Measurements from ENCODE around the gene JAG1. TPM values are rescaled to one million over a fixed set of nuclear protein-coding genes. Genes with fewer than 3 reads are reported as not detected.

JAG1 gene
- total and polyA plus RNA-seq, 2 of the 4 experiments (the other 2 are of a cell fraction), result 10.2 to 22.6 TPM

DNA sequence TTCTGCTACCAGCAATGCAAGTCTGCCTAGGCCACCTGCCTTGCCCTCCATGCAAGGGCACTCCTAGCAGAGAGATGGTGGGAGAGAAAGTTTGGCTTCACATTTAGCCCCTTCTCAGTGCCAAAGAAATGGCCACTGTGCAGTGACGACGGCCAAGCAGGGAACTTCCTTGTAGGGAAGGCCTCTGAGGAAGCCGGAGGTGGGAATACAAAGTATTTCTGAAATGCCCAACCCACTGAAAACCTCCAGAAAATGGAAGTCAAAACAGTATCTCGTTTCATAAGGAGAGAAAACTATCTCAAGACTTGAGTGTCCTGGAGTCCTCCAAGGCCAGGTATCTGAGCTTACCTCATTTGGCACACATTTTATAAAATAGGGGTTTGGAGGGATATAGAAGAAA, 42.7 kb downstream of the JAG1 start:
- no peak for TF ChIP-seq MXI1 (IDR thresholded peaks at IDR 0.05; ENCODE audit: borderline replicate concordance, low read depth, low read length)
- no peak for TF ChIP-seq MAFK (IDR thresholded peaks at IDR 0.05; ENCODE audit: low read depth, low read length)
- TF ChIP-seq, protein P1, sequence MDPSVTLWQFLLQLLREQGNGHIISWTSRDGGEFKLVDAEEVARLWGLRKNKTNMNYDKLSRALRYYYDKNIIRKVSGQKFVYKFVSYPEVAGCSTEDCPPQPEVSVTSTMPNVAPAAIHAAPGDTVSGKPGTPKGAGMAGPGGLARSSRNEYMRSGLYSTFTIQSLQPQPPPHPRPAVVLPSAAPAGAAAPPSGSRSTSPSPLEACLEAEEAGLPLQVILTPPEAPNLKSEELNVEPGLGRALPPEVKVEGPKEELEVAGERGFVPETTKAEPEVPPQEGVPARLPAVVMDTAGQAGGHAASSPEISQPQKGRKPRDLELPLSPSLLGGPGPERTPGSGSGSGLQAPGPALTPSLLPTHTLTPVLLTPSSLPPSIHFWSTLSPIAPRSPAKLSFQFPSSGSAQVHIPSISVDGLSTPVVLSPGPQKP (IDR thresholded peaks at IDR 0.05; ENCODE audit: borderline replicate concordance, low read depth, low read length), result no peak
- TF ChIP-seq POLR2A (IDR thresholded peaks at IDR 0.05; ENCODE audit: low read depth, low read length), result no peak
- TF ChIP-seq, protein P2, sequence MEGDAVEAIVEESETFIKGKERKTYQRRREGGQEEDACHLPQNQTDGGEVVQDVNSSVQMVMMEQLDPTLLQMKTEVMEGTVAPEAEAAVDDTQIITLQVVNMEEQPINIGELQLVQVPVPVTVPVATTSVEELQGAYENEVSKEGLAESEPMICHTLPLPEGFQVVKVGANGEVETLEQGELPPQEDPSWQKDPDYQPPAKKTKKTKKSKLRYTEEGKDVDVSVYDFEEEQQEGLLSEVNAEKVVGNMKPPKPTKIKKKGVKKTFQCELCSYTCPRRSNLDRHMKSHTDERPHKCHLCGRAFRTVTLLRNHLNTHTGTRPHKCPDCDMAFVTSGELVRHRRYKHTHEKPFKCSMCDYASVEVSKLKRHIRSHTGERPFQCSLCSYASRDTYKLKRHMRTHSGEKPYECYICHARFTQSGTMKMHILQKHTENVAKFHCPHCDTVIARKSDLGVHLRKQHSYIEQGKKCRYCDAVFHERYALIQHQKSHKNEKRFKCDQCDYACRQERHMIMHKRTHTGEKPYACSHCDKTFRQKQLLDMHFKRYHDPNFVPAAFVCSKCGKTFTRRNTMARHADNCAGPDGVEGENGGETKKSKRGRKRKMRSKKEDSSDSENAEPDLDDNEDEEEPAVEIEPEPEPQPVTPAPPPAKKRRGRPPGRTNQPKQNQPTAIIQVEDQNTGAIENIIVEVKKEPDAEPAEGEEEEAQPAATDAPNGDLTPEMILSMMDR (conservative IDR thresholded peaks at IDR 0.05; ENCODE audit: low read depth, low read length), result no peak
- TF ChIP-seq RAD21 (IDR thresholded peaks at IDR 0.05; ENCODE audit: low read length), result no peak
- TF ChIP-seq RCOR1 (IDR thresholded peaks at IDR 0.05; ENCODE audit: insufficient replicate concordance, low read length), result no peak
- TF ChIP-seq FOS (IDR thresholded peaks at IDR 0.05; ENCODE audit: low read depth, low read length), result no peak
- TF ChIP-seq BHLHE40 (IDR thresholded peaks at IDR 0.05; ENCODE audit: low read depth, low read length), result no peak
- TF ChIP-seq CHD1 (IDR thresholded peaks at IDR 0.05; ENCODE audit: low read depth, low read length), result no peak
- no peak for TF ChIP-seq NFE2L2 (IDR thresholded peaks at IDR 0.05; ENCODE audit: low read depth, low read length)
- no peak for TF ChIP-seq RFX5 (IDR thresholded peaks at IDR 0.05; ENCODE audit: low read depth, low read length)
- TF ChIP-seq, protein P3, sequence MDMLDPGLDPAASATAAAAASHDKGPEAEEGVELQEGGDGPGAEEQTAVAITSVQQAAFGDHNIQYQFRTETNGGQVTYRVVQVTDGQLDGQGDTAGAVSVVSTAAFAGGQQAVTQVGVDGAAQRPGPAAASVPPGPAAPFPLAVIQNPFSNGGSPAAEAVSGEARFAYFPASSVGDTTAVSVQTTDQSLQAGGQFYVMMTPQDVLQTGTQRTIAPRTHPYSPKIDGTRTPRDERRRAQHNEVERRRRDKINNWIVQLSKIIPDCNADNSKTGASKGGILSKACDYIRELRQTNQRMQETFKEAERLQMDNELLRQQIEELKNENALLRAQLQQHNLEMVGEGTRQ (IDR thresholded peaks at IDR 0.05; ENCODE audit: low read depth, low read length), result no peak
- TF ChIP-seq CEBPB (IDR thresholded peaks at IDR 0.05; ENCODE audit: low read depth, low read length), result no peak
- TF ChIP-seq MAZ (IDR thresholded peaks at IDR 0.05; ENCODE audit: borderline replicate concordance, low read depth, low read length), result no peak
- no peak for TF ChIP-seq SMC3 (IDR thresholded peaks at IDR 0.05; ENCODE audit: low read depth, low read length)
- WGBS, 2 experiments (ENCODE audit: extremely low coverage in 2 of 2, insufficient read length in 1 of 2), result no CpG with 5 or more reads among the region's 4 CpGs
- Histone ChIP-seq H2AK9ac (replicated peaks; ENCODE audit: low read depth, low read length, poor library complexity) (no peak overlapping the region), H4K20me1 (ENCODE audit: insufficient read depth, low read length) (no peaks in the 10 kb centered on the region), H3K14ac (replicated peaks; ENCODE audit: low read depth, low read length) (no peak overlapping the region), H4K91ac (ENCODE audit: insufficient read depth, low read depth, low read length) (no peak overlapping the region), H3K9me1 (ENCODE audit: insufficient read depth, low read length) (peaks cover 5% of the 10 kb centered on the region; the same call in 1 of the 2 replicates), H2BK5ac (ENCODE audit: low read depth, low read length, poor library complexity, severe bottlenecking) (no peak overlapping the region), H2AFZ (replicated peaks; ENCODE audit: low read length, poor library complexity) (no peak overlapping the region), H3K9me3 (ENCODE audit: control insufficient read depth, insufficient read depth, low read length) (no peaks in the 10 kb centered on the region), H3K56ac (ENCODE audit: extremely low read depth, insufficient read depth, low read length) (no peak overlapping the region), H2BK120ac (ENCODE audit: low read depth, low read length) (no peak overlapping the region), H2BK15ac (ENCODE audit: low read depth, low read length) (no peak overlapping the region), H3K27ac (ENCODE audit: insufficient read depth, low read length) (no peak overlapping the region), H3K79me1 (ENCODE audit: low read depth in 1 of 2, low read length in 2 of 2) (peaks cover 0 to 1% of the 10 kb centered on the region in 2 experiments; a peak in 1 of 4 replicates), H4K8ac (ENCODE audit: low read depth in 2 of 2, low read length in 2 of 2) (no peak overlapping the region), H3K9ac (ENCODE audit: low read depth, low read length) (no peak overlapping the region), H3K4me1 (ENCODE audit: control insufficient read depth, insufficient read depth, low read length) (peaks cover 16% of the 10 kb centered on the region), H3K18ac (ENCODE audit: low read depth, low read length) (no peak overlapping the region), H2AK5ac (ENCODE audit: low read depth, low read length) (no peak overlapping the region), H3K4ac (ENCODE audit: low read depth, low read length) (no peak overlapping the region), H3K27me3 (ENCODE audit: control insufficient read depth, insufficient read depth, low read length) (no peaks in the 10 kb centered on the region), H4K5ac (ENCODE audit: low read depth, low read length) (no peak overlapping the region), H3K4me2 (ENCODE audit: low read depth, low read length) (no peak overlapping the region), H3K23ac (ENCODE audit: low read depth, low read length) (no peak overlapping the region), H3K4me3 (ENCODE audit: insufficient read depth, low read depth, low read length) (no peak overlapping the region), H3K36me3 (ENCODE audit: control insufficient read depth, insufficient read depth, low read length) (no peaks in the 10 kb centered on the region), H2BK20ac (ENCODE audit: low read depth, low read length) (peak overlapping the region; percentile 3; the same call in 1 of the 2 replicates)
- no peak for ATAC-seq (ENCODE audit: low read depth)
- DNase-seq, result no peak
- no TSS peak for BruUV-seq (replicated peaks)
- in situ Hi-C loops (cut with MboI; ENCODE audit: low sequenced_read_pairs), result no loop called here
- ChIA-PET CTCF (no interaction called here), POLR2A (ENCODE audit: unreplicated experiment) (no interaction called here)
- dilution Hi-C loops (cut with HindIII; ENCODE audit: low sequenced_read_pairs, unreplicated experiment), result no loop called here
- intact Hi-C loops (cut with micrococcal nuclease), result no loop called here

Measured in IMR-90 (cell line).